Tibial nerve (tissue), 4 donors: ENCODE results near the gene TLK1.

Experiments used
- CTCF ChIP-seq, 5 experiments: fragments of 200-600 bp in 3 of 5; fragments of 450-650 bp in 2 of 5; sonication (generic) in 3 of 5; IDR thresholded peaks; one replicate each; pipeline ENCODE4 v1.5.1; 2016 to 2019; ENCODE audit warnings: antibody characterized with exemption in 5 of 5, mild to moderate bottlenecking in 3 of 5, moderate library complexity in 2 of 5
- EP300 ChIP-seq, 2 donors: sonication (generic); formaldehyde crosslinking; IDR thresholded peaks; one replicate each; pipeline ENCODE4 v1.6.1; 2017; ENCODE audit warnings: antibody characterized with exemption in 2 of 2, mild to moderate bottlenecking in 1 of 2

GRCh38 chr2:171185165-171185818 lies 24.6 kb upstream of the TLK1 start:
- no peak for TF ChIP-seq CTCF (IDR thresholded peaks at IDR 0.05)
- TF ChIP-seq EP300 (IDR thresholded peaks at IDR 0.05) = no peak
